HG02840 (cell line): ENCODE data around the gene NOXA1.
"Not testable (repeated sequence)": the region's sequence is repeated elsewhere in the genome, so short reads cannot be mapped to it uniquely, and the experiment has no call there.

Experiments used
- ATAC-seq: cut with Tn5 transposase; IDR thresholded peaks from one replicate; pipeline ENCODE4 v1.9.1; 2021; ENCODE audit warnings: mild to moderate bottlenecking, moderate library complexity, moderate number of reproducible peaks; ENCODE audit not compliant: unreplicated experiment, low FRiP score

NOXA1 gene

GRCh38 chr9:137436761-137437600 lies 13.8 kb downstream of the NOXA1 start:
- ATAC-seq = no peak

DNA sequence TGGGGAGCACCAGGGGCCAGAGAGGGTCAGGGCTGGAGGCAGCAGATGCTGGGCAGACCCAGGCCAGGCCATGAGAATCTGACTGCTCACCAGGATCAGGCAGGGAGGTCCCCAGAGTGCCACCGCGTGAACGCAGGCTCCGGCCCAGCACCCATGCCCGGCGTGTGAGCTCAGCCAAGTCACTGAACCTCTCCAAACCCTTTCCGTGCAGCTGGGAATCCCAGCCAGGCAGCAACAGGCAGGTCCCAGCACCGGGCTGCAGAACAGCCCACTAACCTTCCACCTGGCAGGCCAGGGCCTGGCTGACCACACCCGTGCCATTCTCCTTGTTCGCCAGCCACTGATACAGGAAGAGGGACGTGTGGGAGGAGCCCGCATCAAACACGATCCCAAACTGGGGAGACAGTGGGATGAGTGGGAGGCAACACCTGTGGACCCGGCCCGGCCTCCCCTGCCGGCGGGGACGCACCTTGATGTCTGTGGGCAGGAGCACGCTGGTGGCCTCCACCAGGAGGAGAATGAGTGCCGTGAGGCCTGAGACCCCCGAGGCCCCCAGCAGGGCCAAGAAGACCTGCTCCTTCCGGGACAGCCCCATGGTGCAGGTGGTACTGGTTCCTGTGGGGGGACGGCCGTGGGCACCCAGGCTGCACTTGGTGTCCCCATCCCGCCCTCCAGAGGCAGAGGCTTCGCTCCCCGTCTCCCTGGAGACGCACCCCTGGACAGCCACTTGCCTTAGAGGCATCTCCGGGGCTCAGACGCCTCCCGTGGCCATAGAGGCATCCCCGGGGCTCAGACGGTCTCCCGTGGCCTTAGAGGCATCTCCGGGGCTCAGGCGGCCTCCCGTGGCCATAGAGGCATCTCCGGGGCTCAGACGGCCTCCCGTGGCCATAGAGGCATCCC lies 14.7 kb downstream of the NOXA1 start:
- ATAC-seq = no peak

- ATAC-seq = no peak
Measured at GRCh38 chr9:137438591-137439157, 15.5 kb downstream of the NOXA1 start.

- ATAC-seq = no peak
Measured at GRCh38 chr9:137439158-137439714, 16.0 kb downstream of the NOXA1 start.

DNA sequence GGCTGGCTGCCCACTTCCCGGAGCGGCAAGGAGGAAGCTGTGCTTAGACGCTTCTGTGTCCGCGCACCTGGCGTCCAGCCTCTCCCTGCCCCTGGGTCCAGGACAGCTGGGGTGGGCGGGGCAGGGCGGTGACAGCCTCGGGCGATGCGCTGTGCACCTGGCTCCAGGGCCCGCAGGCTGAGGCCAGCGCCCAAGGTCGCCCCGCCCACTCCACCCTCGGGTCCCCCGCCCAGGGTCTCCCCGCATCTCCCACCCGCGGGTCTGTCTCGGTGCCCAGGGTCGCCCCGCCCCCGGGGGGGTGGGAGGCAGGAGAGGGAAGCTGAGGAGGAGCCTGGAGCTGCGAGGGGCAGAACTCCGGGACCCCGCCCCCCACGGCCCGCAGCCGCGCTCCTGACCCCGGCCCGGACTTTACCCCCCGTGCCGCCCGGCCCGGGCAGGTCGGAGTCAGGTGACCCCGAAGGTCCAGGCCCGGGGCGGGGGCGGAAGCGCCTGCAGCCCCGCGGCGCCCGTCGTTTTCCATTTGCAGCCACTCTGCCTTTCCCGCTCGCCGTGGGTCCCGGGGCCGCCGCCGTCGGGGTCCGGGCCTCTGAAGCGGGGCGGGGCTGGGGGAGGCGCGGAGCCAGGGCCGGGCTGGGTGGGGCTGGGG lies 18.2 kb downstream of the NOXA1 start, which contains the start of gene ENTPD8:
ENTPD8 (minus strand) TSS at position 69 of the 646 bp plus-strand sequence. CDS start 3,072 bp downstream, outside the sequence.
- ATAC-seq = no peak

- ATAC-seq = no peak
Measured at GRCh38 chr9:137441935-137442321, 18.7 kb downstream of the NOXA1 start.

- no peak for ATAC-seq
Measured at GRCh38 chr9:137444106-137444790, 21.1 kb downstream of the NOXA1 start.

- ATAC-seq = no peak
Measured at GRCh38 chr9:137445275-137445807, 22.1 kb downstream of the NOXA1 start.

DNA sequence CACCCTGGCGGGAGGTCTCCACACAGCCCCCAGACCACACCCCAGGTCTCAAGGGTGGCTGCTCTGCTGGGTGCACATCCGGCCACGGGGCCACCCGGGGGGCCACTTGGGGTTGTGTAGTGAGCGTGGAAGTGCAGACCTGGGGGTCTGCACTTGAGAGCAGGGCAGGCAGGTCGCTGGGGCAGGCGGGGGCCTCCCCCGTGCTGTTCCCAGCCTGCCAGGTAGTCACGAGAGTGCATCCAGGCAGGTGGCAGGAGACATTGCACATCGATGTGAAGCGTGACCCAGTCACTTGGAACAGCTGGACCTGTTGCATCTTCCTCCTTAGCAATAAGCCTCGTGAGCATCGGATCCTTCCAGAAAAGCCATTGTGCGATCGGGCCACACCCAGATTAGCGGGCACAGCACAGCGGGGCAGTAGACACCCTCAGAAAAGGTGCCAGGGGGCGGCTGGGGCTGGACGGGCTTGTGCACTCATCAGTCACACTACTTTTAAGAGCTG lies 22.8 kb downstream of the NOXA1 start:
- no peak for ATAC-seq

DNA sequence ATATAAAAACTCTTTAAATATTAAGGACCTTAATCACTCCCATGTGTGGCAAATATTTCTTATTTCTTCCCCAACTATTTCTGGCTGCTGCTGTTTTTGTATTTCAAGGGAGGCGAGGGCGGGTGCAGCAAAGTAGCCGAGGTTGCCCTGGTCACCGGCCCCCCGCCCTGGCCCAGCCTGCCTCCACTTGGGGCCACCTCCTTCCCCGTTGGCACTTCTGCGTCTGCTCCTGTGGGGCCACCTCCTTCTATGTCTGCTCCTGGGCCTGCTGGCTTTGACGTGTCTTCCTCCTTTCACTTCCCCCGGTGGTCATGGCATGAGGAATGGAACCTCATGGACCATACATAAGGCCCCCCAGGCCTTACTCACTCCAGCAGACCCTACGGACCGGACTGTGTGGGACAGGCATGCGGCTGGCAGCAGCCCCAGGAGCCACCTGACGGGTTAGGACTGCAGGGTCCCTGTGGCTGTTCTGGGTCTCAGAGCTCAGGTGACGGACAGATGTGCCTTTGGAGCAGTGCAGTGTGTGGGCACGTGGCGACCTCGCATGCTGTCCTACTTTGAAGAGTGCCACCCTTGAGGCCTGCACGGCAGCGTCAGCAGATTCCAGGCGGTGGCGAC lies 23.8 kb downstream of the NOXA1 start:
- ATAC-seq = no peak

GRCh38 chr9:137447722-137448601 lies 24.8 kb downstream of the NOXA1 start:
- ATAC-seq = no peak

- ATAC-seq = no peak
Measured at GRCh38 chr9:137448602-137448962, 25.4 kb downstream of the NOXA1 start.

GRCh38 chr9:137449081-137449844 lies 26.1 kb downstream of the NOXA1 start:
- ATAC-seq = no peak

DNA sequence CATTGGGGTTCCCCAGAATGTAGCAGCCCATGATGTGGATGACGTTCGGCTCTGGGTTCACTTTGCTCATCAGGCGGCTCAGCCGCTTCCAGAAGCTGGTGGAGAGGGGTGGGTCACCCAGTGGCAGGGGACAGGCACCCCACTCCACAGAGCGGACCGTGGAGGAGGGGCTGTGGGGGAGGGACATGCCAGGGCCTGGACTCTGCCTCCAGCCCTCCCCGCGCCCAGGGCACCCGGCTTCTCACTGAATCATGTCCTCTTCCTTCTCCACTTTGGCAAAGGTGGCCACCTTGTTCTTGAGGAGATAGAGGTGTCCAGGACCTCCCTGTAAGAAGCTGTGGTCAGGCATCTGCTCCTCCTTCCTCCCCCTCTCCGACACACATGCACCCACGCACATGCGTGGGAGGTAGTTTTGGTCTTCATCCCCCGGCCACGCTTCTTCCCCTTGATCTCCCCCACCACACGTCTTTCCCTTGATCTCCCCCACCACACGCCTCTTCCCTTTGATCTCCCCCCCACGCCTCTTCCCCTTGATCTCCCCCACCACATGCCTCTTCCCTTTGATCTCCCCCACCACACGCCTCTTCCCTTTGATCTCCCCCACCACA lies 26.8 kb downstream of the NOXA1 start:
- ATAC-seq = no peak

- not testable (repeated sequence) for ATAC-seq
Measured at GRCh38 chr9:137450539-137451222, 27.5 kb downstream of the NOXA1 start.
